Pancreas (tissue), 10 donors: ENCODE measurements around the gene NSUN6. TPM values are rescaled to one million over a fixed set of nuclear protein-coding genes. Genes with fewer than 3 reads are reported as not detected.

Experiments used
- ATAC-seq, 4 donors: fragments of 200-7000 bp; cut with Tn5 transposase; one replicate each; pipeline versions ENCODE4 v1.8.0 to v1.9.1; 2020; ENCODE audit warnings: mild to moderate bottlenecking in 4 of 4, moderate library complexity in 4 of 4
- DNase-seq, 6 donors: peaks; one replicate each; pipeline ENCODE4 v3.0.0-alpha.2; 2020
- FAIRE-seq: peaks from 2 replicates; lab custom pipeline; 2012; peaks lifted over from hg19 to GRCh38; lab: Jason Lieb, UNC
- H3K27ac ChIP-seq, 4 donors: fragments of 200-600 bp; sonication (generic); 1 replicate in 3 of 4; 2 replicates in 1 of 4; pipeline versions ENCODE4 v1.5.0 to v1.8.0; 2020
- H3K27me3 ChIP-seq, 4 donors: fragments of 200-600 bp; one replicate each; pipeline ENCODE4 v1.8.0; 2021
- H3K36me3 ChIP-seq, 3 donors: fragments of 200-600 bp; sonication (generic) in 1 of 3; one replicate each; pipeline versions ENCODE4 v1.5.0 to v1.8.0; 2020 to 2021
- H3K4me1 ChIP-seq, 3 donors: fragments of 200-600 bp; one replicate each; pipeline ENCODE4 v1.8.0; 2021
- H3K4me3 ChIP-seq, 4 donors: fragments of 200-600 bp; sonication (generic) in 2 of 4; one replicate each; pipeline versions ENCODE4 v1.5.0 to v1.8.0; 2020 to 2021
- H3K9me3 ChIP-seq, 4 donors: fragments of 200-600 bp; one replicate each; pipeline ENCODE4 v1.8.0; 2021
- WGBS, 2 donors: extraction: QIAGEN DNeasy Blood & Tissue Kit; methylation state at CpG; one replicate each; pipeline ENCODE4 v1.1.7; 2013; 5-methylcytosine and 5-hydroxymethylcytosine counted together
- intact Hi-C, 3 donors: fragments of 100-400 bp; cut with DNase I; formaldehyde crosslinking; loops; one replicate each; pipeline versions ENCODE4 v1.11.1 to v1.14.2; 2022
- polyA plus RNA-seq, 2 donors: library from polyadenylated mRNA; stranded (reverse); fragments of 200-250 nt; gene quantifications; one replicate each; pipeline ENCODE4 v1.2.3, GENCODE V29; 2013
- total RNA-seq, 6 donors: library from RNA; stranded (reverse); fragmentation: NEBNext Ultra II Directional in 4 of 6; extraction: Animal tissue kit (Norgen Biotek cat#: 25700) in 4 of 6; gene quantifications; one replicate each; pipeline versions ENCODE4 v1.2.1 to v1.2.4, GENCODE V29; 2021 to 2023
- TF ChIP-seq, protein P1 (sequence below), 4 donors: fragments of 200-600 bp; sonication (generic) in 3 of 4; IDR thresholded peaks; one replicate each; pipeline versions ENCODE4 v1.5.0 to v1.8.0; 2021; ENCODE audit warnings: antibody characterized with exemption in 4 of 4
- donor health status: healthy with polysubstance abuse.
- donor health status: DM: no; HTN: no; CAD: no; lungs with moderate emphysema.
- donor health status: DM: no; HTN: no; CAD: no.
- donor health status: control.
- donor health status: control.
- donor health status: Bipolar disorder and iron deficiency.
- donor health status: DM: yes; HTN: yes; CAD: no.
- donor health status: DM: no; HTN: no; CAD: no.
- donor health status: DM: no; HTN: no; CAD: no.
- donor health status: DM: yes; HTN: yes; CAD: no.

NSUN6 gene
- total and polyA plus RNA-seq, 8 donors: 7.3 to 16.5 (median 8.5) TPM

DNA sequence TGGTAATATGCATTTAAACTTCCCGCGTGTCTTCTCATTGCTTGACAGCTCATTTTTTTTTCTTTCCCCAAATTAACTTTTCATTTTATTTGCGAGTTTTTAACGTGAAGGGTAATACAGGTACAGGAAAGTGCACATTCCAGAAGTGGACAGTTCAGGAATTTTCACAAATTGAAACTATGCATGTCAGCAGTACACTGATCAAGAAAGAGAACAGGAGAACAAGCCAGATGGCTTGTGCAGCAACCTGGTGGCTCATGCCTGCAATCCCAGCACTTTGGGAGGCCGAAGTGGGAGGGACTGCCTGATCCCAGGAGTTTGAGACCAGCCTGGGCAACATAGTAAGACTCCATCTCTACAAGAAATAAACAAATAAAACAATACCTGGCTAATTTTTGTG, 36.3 kb upstream of the NSUN6 start:
- FAIRE-seq: no peak
- no peak for ATAC-seq
- intact Hi-C loops: no loop called here
- no peak overlapping the region for H3K27ac ChIP-seq
- no peak overlapping the region for H3K4me3 ChIP-seq
- H3K9me3 ChIP-seq: no peaks in the 10 kb centered on the region
- 25 to 42% methylated on average over 5 of the region's 5 CpGs for WGBS, 2 donors
- H3K36me3 ChIP-seq: no peaks in the 10 kb centered on the region
- H3K4me1 ChIP-seq: no peaks in the 10 kb centered on the region
- TF ChIP-seq, protein P1, sequence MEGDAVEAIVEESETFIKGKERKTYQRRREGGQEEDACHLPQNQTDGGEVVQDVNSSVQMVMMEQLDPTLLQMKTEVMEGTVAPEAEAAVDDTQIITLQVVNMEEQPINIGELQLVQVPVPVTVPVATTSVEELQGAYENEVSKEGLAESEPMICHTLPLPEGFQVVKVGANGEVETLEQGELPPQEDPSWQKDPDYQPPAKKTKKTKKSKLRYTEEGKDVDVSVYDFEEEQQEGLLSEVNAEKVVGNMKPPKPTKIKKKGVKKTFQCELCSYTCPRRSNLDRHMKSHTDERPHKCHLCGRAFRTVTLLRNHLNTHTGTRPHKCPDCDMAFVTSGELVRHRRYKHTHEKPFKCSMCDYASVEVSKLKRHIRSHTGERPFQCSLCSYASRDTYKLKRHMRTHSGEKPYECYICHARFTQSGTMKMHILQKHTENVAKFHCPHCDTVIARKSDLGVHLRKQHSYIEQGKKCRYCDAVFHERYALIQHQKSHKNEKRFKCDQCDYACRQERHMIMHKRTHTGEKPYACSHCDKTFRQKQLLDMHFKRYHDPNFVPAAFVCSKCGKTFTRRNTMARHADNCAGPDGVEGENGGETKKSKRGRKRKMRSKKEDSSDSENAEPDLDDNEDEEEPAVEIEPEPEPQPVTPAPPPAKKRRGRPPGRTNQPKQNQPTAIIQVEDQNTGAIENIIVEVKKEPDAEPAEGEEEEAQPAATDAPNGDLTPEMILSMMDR (IDR thresholded peaks at IDR 0.05): no peak
- H3K27me3 ChIP-seq: no peaks in the 10 kb centered on the region
- DNase-seq: no peak

DNA sequence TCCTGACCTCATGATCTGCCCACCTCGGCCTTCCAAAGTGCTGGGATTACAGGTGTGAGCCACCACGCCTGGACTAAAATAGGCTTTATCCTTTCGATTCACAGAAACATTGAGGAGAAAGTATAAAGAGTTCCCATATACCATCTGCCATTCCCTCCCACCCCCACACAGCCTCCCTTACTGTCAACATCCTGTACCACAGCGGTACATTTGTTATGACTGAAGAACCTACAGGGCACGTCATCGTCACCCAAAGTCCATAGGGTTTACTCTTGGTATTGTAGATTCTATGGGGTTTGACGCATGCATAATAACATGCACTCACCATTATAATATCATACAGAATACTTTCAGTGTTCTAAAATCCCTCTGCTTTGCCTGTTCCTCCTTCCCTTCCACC, 35.8 kb upstream of the NSUN6 start:
- no peaks in the 10 kb centered on the region for H3K36me3 ChIP-seq
- FAIRE-seq (no peak), DNase-seq (no peak), ATAC-seq (no peak)
- no peaks in the 10 kb centered on the region for H3K27me3 ChIP-seq
- WGBS, 2 donors: 84 to 89% methylated on average over 7 of the region's 7 CpGs
- H3K4me3 ChIP-seq: no peak overlapping the region
- H3K27ac ChIP-seq: no peak overlapping the region
- intact Hi-C loops: no loop called here
- H3K4me1 ChIP-seq: no peaks in the 10 kb centered on the region
- TF ChIP-seq, protein P1 (IDR thresholded peaks at IDR 0.05): no peak
- no peaks in the 10 kb centered on the region for H3K9me3 ChIP-seq

DNA sequence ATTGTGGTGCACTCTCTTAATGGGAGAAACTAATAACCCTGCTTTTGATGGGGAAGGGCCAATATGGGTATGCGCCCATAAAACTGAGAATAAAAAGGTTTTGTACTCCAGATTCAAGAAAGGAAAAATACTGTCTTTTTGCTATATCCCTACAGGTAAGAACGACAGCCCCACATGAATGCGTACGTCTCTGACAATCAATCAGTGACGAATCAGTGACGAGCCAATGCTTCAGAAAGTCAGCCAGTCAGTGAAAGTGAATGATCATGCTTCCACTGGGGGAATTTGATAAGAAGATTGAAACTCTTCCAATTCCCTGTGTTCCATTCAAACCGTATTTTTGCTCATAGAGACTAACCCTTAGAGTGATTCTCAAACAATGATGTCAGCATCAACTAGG, 34.2 kb upstream of the NSUN6 start:
- DNase-seq: no peak
- intact Hi-C loops: no loop called here
- no peak for FAIRE-seq
- Histone ChIP-seq H3K27ac (no peak overlapping the region), H3K4me1 (no peaks in the 10 kb centered on the region), H3K4me3 (no peak overlapping the region), H3K36me3 (no peaks in the 10 kb centered on the region), H3K27me3 (no peaks in the 10 kb centered on the region), H3K9me3 (no peaks in the 10 kb centered on the region)
- 54 to 58% methylated on average over 7 of the region's 7 CpGs for WGBS, 2 donors
- TF ChIP-seq, protein P1 (IDR thresholded peaks at IDR 0.05): no peak
- ATAC-seq: no peak

DNA sequence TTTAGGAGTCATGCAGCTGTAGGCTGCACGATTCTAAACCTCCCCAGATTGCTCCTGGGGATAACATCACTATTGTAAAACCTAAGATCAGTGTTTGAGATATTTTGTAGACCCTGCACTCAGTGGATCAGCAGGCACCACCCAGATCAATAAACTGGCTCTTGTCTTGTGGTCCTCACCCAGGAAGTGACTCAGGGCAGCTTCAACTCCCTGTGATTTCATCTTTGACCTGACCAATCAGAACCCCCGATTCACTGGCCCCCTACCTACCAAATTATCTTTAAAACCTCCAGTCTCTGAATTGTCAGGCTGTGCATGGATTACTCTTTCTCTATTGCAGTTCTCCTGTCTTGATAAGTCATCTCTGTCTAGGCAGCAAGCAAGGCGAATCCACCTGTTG, 33.6 kb upstream of the NSUN6 start:
- FAIRE-seq: no peak
- no peak for DNase-seq
- Histone ChIP-seq H3K36me3 (no peaks in the 10 kb centered on the region), H3K9me3 (no peaks in the 10 kb centered on the region), H3K27me3 (no peaks in the 10 kb centered on the region), H3K27ac (no peak overlapping the region), H3K4me3 (no peak overlapping the region), H3K4me1 (no peaks in the 10 kb centered on the region)
- TF ChIP-seq, protein P1 (IDR thresholded peaks at IDR 0.05): no peak
- WGBS, 2 donors: 72 to 86% methylated on average over 3 of the region's 3 CpGs
- intact Hi-C loops: no loop called here
- ATAC-seq: no peak

DNA sequence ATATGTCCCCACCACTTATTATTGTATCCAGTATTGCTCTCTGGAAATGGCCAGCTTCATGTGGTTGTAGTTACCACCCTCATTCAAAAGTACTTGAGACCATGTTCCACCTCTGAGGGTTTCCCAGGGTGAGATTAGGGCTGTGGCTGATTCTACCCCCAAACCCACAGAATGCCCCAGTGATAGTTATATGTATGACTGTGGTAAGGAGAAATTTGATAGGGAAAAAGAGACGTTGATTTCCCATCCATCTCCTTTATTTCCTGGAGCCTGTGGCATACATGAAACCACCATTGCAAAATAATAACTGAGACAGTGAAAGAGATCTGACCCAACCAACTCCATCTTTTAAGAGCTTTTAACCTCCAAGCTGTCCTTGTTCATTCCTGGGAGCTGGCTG, 33.0 kb upstream of the NSUN6 start:
- FAIRE-seq (no peak), ATAC-seq (no peak), DNase-seq (no peak)
- Histone ChIP-seq H3K27me3 (no peaks in the 10 kb centered on the region), H3K4me1 (no peaks in the 10 kb centered on the region), H3K9me3 (no peaks in the 10 kb centered on the region), H3K36me3 (no peaks in the 10 kb centered on the region), H3K4me3 (no peak overlapping the region), H3K27ac (no peak overlapping the region)
- WGBS, 2 donors: 50 to 52% methylated on average over 1 of the region's 1 CpG
- TF ChIP-seq, protein P1 (IDR thresholded peaks at IDR 0.05): no peak
- intact Hi-C loops: no loop called here
